Raji (cell line): ENCODE measurements around the gene SSU72.

Source experiments
- POLR2A ChIP-seq: IDR thresholded peaks from 2 replicates; pipeline ENCODE4 v1.6.1; 2011; ENCODE audit warnings: low read depth, low read length, control low read depth; ENCODE audit not compliant: insufficient read depth

SSU72 gene

GRCh38 chr1:1547011-1547410, 27.7 kb downstream of the SSU72 start:
- no peak for TF ChIP-seq POLR2A

- no peak for TF ChIP-seq POLR2A
Measured at GRCh38 chr1:1545946-1546737, 28.5 kb downstream of the SSU72 start.

GRCh38 chr1:1544544-1544943, 30.1 kb downstream of the SSU72 start:
- TF ChIP-seq POLR2A: no peak

GRCh38 chr1:1543706-1544099, 31.0 kb downstream of the SSU72 start:
- no peak for TF ChIP-seq POLR2A

GRCh38 chr1:1542766-1543705, 31.6 kb downstream of the SSU72 start:
- TF ChIP-seq POLR2A: no peak

- no peak for TF ChIP-seq POLR2A
Measured at GRCh38 chr1:1541956-1542765, 32.5 kb downstream of the SSU72 start.

- TF ChIP-seq POLR2A: no peak
Measured at GRCh38 chr1:1540818-1541628, 33.6 kb downstream of the SSU72 start.

- no peak for TF ChIP-seq POLR2A
Measured at GRCh38 chr1:1540090-1540817, 34.4 kb downstream of the SSU72 start, which contains the start of gene TMEM240. TSS of gene TMEM240 (minus strand) at chr1:1540624. CDS start at chr1:1540346, 278 bp downstream.

- TF ChIP-seq POLR2A: no peak
Measured at GRCh38 chr1:1539310-1540089, 35.2 kb downstream of the SSU72 start.

GRCh38 chr1:1538989-1539309, 35.7 kb downstream of the SSU72 start:
- no peak for TF ChIP-seq POLR2A

GRCh38 chr1:1538334-1538733, 36.3 kb downstream of the SSU72 start:
- TF ChIP-seq POLR2A: no peak

GRCh38 chr1:1537626-1538250, 36.9 kb downstream of the SSU72 start:
- no peak for TF ChIP-seq POLR2A
